ENCODE data around the gene IDI2.

IDI2 gene

DNA sequence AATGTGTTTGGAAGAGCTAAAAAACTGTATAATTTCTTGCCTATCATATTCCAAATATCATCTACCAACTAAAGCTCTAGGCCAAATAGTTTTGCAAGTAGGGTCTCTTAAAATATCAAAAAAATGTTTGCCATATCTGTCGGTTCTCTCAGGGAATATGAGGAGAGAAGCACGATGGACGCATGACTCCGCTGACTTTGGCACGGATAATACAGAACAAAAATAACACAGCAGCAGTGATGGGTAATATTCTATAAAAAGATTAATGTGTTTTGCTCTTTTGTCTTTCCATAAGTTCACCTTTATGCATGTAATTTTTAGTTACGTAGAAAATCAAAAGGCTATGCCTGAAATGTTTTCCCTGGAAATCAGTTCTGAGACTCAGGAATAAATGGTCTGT is 919 bp upstream of the IDI2 start:
- H3K9me2 ChIP-seq (replicated peaks; ENCODE audit: control insufficient read depth, low read length) = no peaks in the 10 kb centered on the region
- no peaks in the 10 kb centered on the region for H3K9me3 ChIP-seq (ENCODE audit: control insufficient read depth, insufficient read depth, low read length)
- 0 out of 2 replicates have a peak, but pooled peaks cover 3% of the 10 kb centered on the region for H3F3A ChIP-seq (ENCODE audit: control insufficient read depth, insufficient read depth)
- H4K20me1 ChIP-seq (ENCODE audit: control insufficient read depth, insufficient read depth, low read depth, low read length) = no peaks in the 10 kb centered on the region
- H3K27me3 ChIP-seq (ENCODE audit: control insufficient read depth, low read length) = no peaks in the 10 kb centered on the region
- H3K4me3 ChIP-seq (ENCODE audit: low read length) = no peak overlapping the region
- no peaks in the 10 kb centered on the region for H3K4me1 ChIP-seq (ENCODE audit: control insufficient read depth, low read length)
- H3K36me3 ChIP-seq (ENCODE audit: control insufficient read depth, low read length) = no peaks in the 10 kb centered on the region; the same call in none of the 2 replicates
- H3K4me2 ChIP-seq (ENCODE audit: low read length) = no peak overlapping the region
- no peak overlapping the region for H3K27ac ChIP-seq (ENCODE audit: low read depth, low read length)
- TF ChIP-seq EZH2phosphoT487 (IDR thresholded peaks at IDR 0.05; ENCODE audit: borderline replicate concordance, low read length) = no peak
- TF ChIP-seq, protein P1, sequence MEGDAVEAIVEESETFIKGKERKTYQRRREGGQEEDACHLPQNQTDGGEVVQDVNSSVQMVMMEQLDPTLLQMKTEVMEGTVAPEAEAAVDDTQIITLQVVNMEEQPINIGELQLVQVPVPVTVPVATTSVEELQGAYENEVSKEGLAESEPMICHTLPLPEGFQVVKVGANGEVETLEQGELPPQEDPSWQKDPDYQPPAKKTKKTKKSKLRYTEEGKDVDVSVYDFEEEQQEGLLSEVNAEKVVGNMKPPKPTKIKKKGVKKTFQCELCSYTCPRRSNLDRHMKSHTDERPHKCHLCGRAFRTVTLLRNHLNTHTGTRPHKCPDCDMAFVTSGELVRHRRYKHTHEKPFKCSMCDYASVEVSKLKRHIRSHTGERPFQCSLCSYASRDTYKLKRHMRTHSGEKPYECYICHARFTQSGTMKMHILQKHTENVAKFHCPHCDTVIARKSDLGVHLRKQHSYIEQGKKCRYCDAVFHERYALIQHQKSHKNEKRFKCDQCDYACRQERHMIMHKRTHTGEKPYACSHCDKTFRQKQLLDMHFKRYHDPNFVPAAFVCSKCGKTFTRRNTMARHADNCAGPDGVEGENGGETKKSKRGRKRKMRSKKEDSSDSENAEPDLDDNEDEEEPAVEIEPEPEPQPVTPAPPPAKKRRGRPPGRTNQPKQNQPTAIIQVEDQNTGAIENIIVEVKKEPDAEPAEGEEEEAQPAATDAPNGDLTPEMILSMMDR (IDR thresholded peaks at IDR 0.05; ENCODE audit: low read depth, low read length, poor library complexity, severe bottlenecking) = no peak
- H3K79me2 ChIP-seq (ENCODE audit: control insufficient read depth, low read length) = no peaks in the 10 kb centered on the region

DNA sequence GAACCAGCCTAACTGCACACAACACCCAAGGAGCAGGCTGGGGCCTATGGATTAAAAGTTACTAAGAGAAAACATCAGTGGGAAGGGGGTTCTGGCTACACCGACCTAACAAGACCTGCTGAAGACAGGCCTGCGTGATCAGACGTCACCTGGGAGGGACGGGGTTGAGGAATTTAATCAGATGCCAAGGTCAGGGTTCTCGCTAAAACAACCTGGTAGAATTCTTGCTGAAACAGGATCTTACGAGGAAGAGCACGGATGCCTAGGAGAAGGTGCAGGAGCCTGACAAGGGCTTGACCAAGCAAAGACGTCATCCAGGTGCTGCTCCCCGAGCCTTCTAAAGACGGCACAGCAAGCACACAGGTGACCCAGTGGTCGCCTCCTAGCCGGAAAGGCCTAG is 1.6 kb downstream of the IDI2 start:
- TF ChIP-seq, protein P1 (IDR thresholded peaks at IDR 0.05; ENCODE audit: low read depth, low read length, poor library complexity, severe bottlenecking) = no peak
- TF ChIP-seq EZH2phosphoT487 (IDR thresholded peaks at IDR 0.05; ENCODE audit: borderline replicate concordance, low read length) = no peak
- 0 out of 2 replicates have a peak, but pooled peaks cover 3% of the 10 kb centered on the region for H3F3A ChIP-seq (ENCODE audit: control insufficient read depth, insufficient read depth)
- no peaks in the 10 kb centered on the region for H3K79me2 ChIP-seq (ENCODE audit: control insufficient read depth, low read length)
- H3K4me1 ChIP-seq (ENCODE audit: control insufficient read depth, low read length) = no peaks in the 10 kb centered on the region
- no peak overlapping the region for H3K4me3 ChIP-seq (ENCODE audit: low read length)
- no peaks in the 10 kb centered on the region for H3K27me3 ChIP-seq (ENCODE audit: control insufficient read depth, low read length)
- H3K4me2 ChIP-seq (ENCODE audit: low read length) = no peak overlapping the region
- no peak overlapping the region for H3K27ac ChIP-seq (ENCODE audit: low read depth, low read length)
- H4K20me1 ChIP-seq (ENCODE audit: control insufficient read depth, insufficient read depth, low read depth, low read length) = no peaks in the 10 kb centered on the region
- peaks cover 17% of the 10 kb centered on the region for H3K36me3 ChIP-seq (ENCODE audit: control insufficient read depth, low read length)
- no peaks in the 10 kb centered on the region for H3K9me2 ChIP-seq (replicated peaks; ENCODE audit: control insufficient read depth, low read length)
- H3K9me3 ChIP-seq (ENCODE audit: control insufficient read depth, insufficient read depth, low read length) = no peaks in the 10 kb centered on the region

DNA sequence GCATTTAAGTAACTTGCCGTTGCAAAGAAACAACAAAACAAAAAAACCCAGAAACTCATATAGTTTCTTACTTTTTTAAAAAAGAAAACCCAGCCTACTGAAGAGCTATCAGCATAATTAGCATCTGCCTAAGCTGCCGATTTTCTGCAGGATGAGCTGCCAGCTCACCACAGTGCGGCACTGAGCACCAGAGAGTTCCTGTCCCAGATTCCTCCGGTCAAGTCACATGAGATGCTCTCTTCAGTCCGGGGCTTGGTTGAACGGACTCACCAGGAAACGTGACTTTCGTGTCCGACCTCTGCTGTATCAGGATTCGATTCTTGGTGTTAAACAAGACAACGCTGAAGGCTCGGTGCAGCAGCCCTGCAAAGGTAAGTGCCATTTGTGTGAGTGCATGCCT is 3.2 kb downstream of the IDI2 start:
- no peaks in the 10 kb centered on the region for H3K4me1 ChIP-seq (ENCODE audit: control insufficient read depth, low read length)
- H3K9me2 ChIP-seq (replicated peaks; ENCODE audit: control insufficient read depth, low read length) = no peaks in the 10 kb centered on the region
- no peaks in the 10 kb centered on the region for H3K79me2 ChIP-seq (ENCODE audit: control insufficient read depth, low read length)
- no peaks in the 10 kb centered on the region for H3K9me3 ChIP-seq (ENCODE audit: control insufficient read depth, insufficient read depth, low read length)
- no peaks in the 10 kb centered on the region for H3K27me3 ChIP-seq (ENCODE audit: control insufficient read depth, low read length)
- H3F3A ChIP-seq (ENCODE audit: control insufficient read depth, insufficient read depth) = peaks cover 7% of the 10 kb centered on the region
- no peak overlapping the region for H3K27ac ChIP-seq (ENCODE audit: low read depth, low read length)
- H3K36me3 ChIP-seq (ENCODE audit: control insufficient read depth, low read length) = peaks cover 27% of the 10 kb centered on the region
- no peak for TF ChIP-seq EZH2phosphoT487 (IDR thresholded peaks at IDR 0.05; ENCODE audit: borderline replicate concordance, low read length)
- TF ChIP-seq, protein P1 (IDR thresholded peaks at IDR 0.05; ENCODE audit: low read depth, low read length, poor library complexity, severe bottlenecking) = no peak
- H3K4me3 ChIP-seq (ENCODE audit: low read length) = no peak overlapping the region
- H3K4me2 ChIP-seq (ENCODE audit: low read length) = no peak overlapping the region
- no peaks in the 10 kb centered on the region for H4K20me1 ChIP-seq (ENCODE audit: control insufficient read depth, insufficient read depth, low read depth, low read length)
